Right renal cortex interstitium (tissue), 3 donors: ENCODE results near the gene WNK2. TPM values are rescaled to one million over a fixed set of nuclear protein-coding genes. Genes with fewer than 3 reads are reported as not detected.
"Not testable (repeated sequence)": the region's sequence is repeated elsewhere in the genome, so short reads cannot be mapped to it uniquely, and the experiment has no call there.

Experiments
- DNase-seq, 3 donors: peaks; one replicate each; pipeline ENCODE4 v3.0.0-alpha.2; 2013; ENCODE audit warnings: low read depth in 3 of 3, low spot score in 2 of 3
- polyA plus RNA-seq, 3 donors: library from polyadenylated mRNA; unstranded; fragments of 120-200 nt; gene quantifications; one replicate each; pipeline ENCODE4 v1.2.1, GENCODE V29; 2013; ENCODE audit not compliant: insufficient read length in 3 of 3

Gene WNK2
- polyA plus RNA-seq, 3 donors, result 14.5 to 16.0 (median 15.1) TPM

- DNase-seq, result no peak
These were observed 64.6 kb downstream of the WNK2 start for GRCh38 chr9:93248386-93249040.

- DNase-seq, result no peak
These were observed 66.2 kb downstream of the WNK2 start for GRCh38 chr9:93250185-93250584.

- DNase-seq, result not testable (repeated sequence)
These were observed 67.4 kb downstream of the WNK2 start for GRCh38 chr9:93251309-93251708.

- no peak for DNase-seq
These were observed 68.3 kb downstream of the WNK2 start for GRCh38 chr9:93252116-93252780.

GRCh38 chr9:93252781-93253530 is 69.0 kb downstream of the WNK2 start:
- DNase-seq, result no peak

- no peak for DNase-seq
These were observed 69.7 kb downstream of the WNK2 start for GRCh38 chr9:93253633-93254032.

GRCh38 chr9:93254061-93254481 is 70.1 kb downstream of the WNK2 start:
- no peak for DNase-seq

- no peak for DNase-seq
These were observed 71.0 kb downstream of the WNK2 start for GRCh38 chr9:93254806-93255493.

- DNase-seq, result no peak
These were observed 71.5 kb downstream of the WNK2 start for GRCh38 chr9:93255494-93255867.

GRCh38 chr9:93255994-93256877 is 72.3 kb downstream of the WNK2 start:
- DNase-seq, result no peak

GRCh38 chr9:93256878-93257807 is 73.2 kb downstream of the WNK2 start:
- no peak for DNase-seq

- no peak for DNase-seq
These were observed 73.9 kb downstream of the WNK2 start for GRCh38 chr9:93257808-93258331.

- DNase-seq, result no peak
These were observed 74.5 kb downstream of the WNK2 start for GRCh38 chr9:93258419-93258817.

- no peak for DNase-seq
These were observed 75.0 kb downstream of the WNK2 start for GRCh38 chr9:93258818-93259489.

GRCh38 chr9:93259490-93260262 is 75.7 kb downstream of the WNK2 start:
- DNase-seq, result no peak

- DNase-seq, result no peak
These were observed 76.5 kb downstream of the WNK2 start for GRCh38 chr9:93260263-93261066.

GRCh38 chr9:93261281-93261680 is 77.3 kb downstream of the WNK2 start:
- DNase-seq, result no peak
